ENCODE results near the gene EDRF1.

EDRF1 gene

DNA sequence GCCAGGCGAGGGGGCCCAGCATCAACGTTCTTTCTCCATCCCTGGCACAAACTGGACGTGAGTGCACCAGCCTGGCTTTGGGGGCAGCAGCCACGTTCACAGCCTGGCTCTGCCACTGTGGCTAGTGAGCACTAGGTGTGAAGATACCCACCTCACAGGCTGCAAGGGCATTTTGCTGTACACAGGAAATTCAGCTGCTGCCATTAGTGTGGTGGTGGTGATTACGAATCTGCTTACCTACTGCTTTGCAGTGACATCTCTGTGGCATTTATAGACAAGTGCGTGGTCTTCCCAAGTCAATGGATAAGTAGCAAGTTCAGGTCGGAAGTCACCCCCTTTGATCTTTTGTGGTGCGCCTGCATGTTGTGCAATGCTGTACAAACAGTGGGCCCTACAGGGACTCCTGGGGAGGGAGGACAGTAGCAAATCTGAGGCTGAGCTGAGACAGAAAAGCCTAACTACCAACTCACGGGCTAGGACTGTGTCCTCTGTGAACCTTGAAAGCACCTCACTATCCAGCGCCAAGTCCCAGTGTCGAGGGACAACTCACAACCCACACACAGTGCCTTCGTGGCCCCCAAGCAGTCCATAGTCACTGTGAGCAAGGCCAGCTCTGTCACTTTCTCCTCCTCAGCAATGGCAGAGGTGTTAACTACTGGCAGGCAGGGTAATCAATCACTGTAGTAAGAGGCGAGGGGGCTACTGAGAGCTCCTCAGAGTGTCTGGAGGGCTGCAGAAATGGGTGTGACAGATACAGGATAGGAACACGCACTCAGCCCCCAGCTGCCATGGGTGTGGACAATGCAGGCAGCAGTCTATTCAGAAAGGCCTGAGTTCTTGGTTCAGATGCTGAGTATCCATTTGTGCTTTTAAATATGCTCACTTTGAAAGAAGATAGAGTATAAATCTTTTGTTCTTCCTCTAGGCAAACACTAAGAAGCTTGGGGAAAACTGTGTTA lies 73.1 kb downstream of the EDRF1 start:
- no peak overlapping the region for H4K8ac ChIP-seq (ENCODE audit: low read depth, low read length)
- no peak overlapping the region for H3K4ac ChIP-seq (ENCODE audit: low read depth, low read length)
- no peak overlapping the region for H2AK5ac ChIP-seq (ENCODE audit: low read length)
- no peaks in the 10 kb centered on the region for H3K27me3 ChIP-seq (ENCODE audit: insufficient read depth, low read length, poor library complexity)
- H3K79me1 ChIP-seq (ENCODE audit: low read length) = no peaks in the 10 kb centered on the region
- no peaks in the 10 kb centered on the region for H3K79me2 ChIP-seq (ENCODE audit: control insufficient read depth, insufficient read depth, low read length)
- H3K36me3 ChIP-seq (ENCODE audit: control insufficient read depth, insufficient read depth, low read length) = peaks cover 2% of the 10 kb centered on the region
- no peak overlapping the region for H4K5ac ChIP-seq (ENCODE audit: low read length)
- H3K4me1 ChIP-seq (ENCODE audit: control insufficient read depth, low read depth, low read length) = no peaks in the 10 kb centered on the region
- no peak overlapping the region for H3K23ac ChIP-seq (ENCODE audit: low read length)
- H2BK5ac ChIP-seq (ENCODE audit: low read length) = no peak overlapping the region
- H3K56ac ChIP-seq (ENCODE audit: low read length) = no peak overlapping the region
- no peak for DNase-seq
- H3K27ac ChIP-seq (ENCODE audit: low read depth, low read length) = no peak overlapping the region
- H3K9ac ChIP-seq (ENCODE audit: low read length) = no peak overlapping the region
- H3K4me2 ChIP-seq (ENCODE audit: low read length) = no peak overlapping the region
- no CpG with 5 or more reads among the region's 14 CpGs for WGBS (ENCODE audit: extremely low coverage, insufficient coverage, low lambda C conversion rate)
- no peak overlapping the region for H3K18ac ChIP-seq (ENCODE audit: low read length)
- no peak overlapping the region for H2BK15ac ChIP-seq (replicated peaks; ENCODE audit: low read depth)
- H3K4me3 ChIP-seq (ENCODE audit: low read length) = no peak overlapping the region
- no peak overlapping the region for H2BK120ac ChIP-seq (ENCODE audit: low read depth, low read length)

DNA sequence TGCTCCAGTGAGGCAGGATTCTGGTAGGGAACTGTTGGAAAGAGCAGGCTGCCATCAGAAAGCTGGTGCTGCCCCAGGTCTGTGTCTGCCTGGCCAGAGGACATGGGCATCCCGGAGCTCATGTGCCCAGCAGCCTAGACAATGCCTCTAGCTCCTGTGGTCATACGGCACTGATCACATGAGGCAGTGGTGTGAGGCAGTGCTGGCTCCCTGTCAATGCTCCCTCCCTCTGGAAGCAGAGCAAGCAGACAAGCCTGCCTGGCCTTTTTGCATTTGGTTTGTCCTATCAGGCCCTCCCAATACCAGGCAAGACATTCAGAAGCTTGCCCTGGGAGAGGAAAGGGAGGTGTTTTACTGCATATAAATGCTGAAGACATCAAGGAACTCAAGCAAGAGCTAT lies 75.6 kb downstream of the EDRF1 start:
- Histone ChIP-seq H3K4ac (ENCODE audit: low read depth, low read length) (no peak overlapping the region), H3K4me1 (ENCODE audit: control insufficient read depth, low read depth, low read length) (no peaks in the 10 kb centered on the region)
- WGBS (ENCODE audit: extremely low coverage, insufficient coverage, low lambda C conversion rate) = no CpG with 5 or more reads among the region's 2 CpGs

DNA sequence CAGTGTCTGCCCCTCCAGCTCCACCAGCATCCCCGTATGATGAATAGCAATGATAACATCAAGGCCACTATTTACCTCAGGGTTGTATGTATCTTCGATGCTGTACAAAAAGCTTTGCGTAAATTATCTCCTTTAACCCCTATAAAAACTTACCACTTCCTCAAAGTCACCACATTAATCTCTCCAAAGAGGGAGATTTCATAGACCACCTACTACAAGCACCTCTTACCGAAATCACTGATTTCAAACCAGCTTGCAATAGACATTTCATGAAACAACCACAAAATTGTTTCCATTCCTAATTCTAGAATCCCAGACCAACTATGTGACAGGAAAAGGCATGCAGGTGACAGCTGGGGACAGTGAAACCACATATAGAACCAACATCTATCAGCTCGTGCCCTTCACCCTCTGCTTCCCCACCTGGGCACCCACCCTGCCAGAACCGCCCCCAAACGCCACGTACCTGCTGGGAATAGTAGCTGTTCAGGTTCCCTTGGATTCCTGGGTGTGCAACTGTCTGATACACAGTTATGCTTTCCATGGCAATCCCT lies 76.2 kb downstream of the EDRF1 start:
- Histone ChIP-seq H3K4me2 (ENCODE audit: low read length) (no peak overlapping the region), H2AK5ac (ENCODE audit: low read length) (no peak overlapping the region), H3K79me2 (ENCODE audit: control insufficient read depth, insufficient read depth, low read length) (no peaks in the 10 kb centered on the region), H3K27ac (ENCODE audit: low read depth, low read length) (no peak overlapping the region), H2BK5ac (ENCODE audit: low read length) (no peak overlapping the region), H3K9ac (ENCODE audit: low read length) (no peak overlapping the region), H4K5ac (ENCODE audit: low read length) (no peak overlapping the region), H2BK120ac (ENCODE audit: low read depth, low read length) (no peak overlapping the region), H3K4me3 (ENCODE audit: low read length) (no peak overlapping the region), H2BK15ac (replicated peaks; ENCODE audit: low read depth) (no peak overlapping the region), H3K4me1 (ENCODE audit: control insufficient read depth, low read depth, low read length) (no peaks in the 10 kb centered on the region), H3K23ac (ENCODE audit: low read length) (no peak overlapping the region), H3K56ac (ENCODE audit: low read length) (no peak overlapping the region), H3K27me3 (ENCODE audit: insufficient read depth, low read length, poor library complexity) (no peaks in the 10 kb centered on the region), H3K79me1 (ENCODE audit: low read length) (no peaks in the 10 kb centered on the region), H4K8ac (ENCODE audit: low read depth, low read length) (no peak overlapping the region), H3K36me3 (ENCODE audit: control insufficient read depth, insufficient read depth, low read length) (peaks cover 2% of the 10 kb centered on the region), H3K4ac (ENCODE audit: low read depth, low read length) (no peak overlapping the region), H3K18ac (ENCODE audit: low read length) (no peak overlapping the region)
- WGBS (ENCODE audit: extremely low coverage, insufficient coverage, low lambda C conversion rate) = 100% methylated on average over 1 of the region's 8 CpGs
- DNase-seq = no peak

More for the DNA sequence above, 75.6 kb downstream of the EDRF1 start:
- Histone ChIP-seq H3K36me3 (ENCODE audit: control insufficient read depth, insufficient read depth, low read length) (peaks cover 2% of the 10 kb centered on the region), H3K23ac (ENCODE audit: low read length) (no peak overlapping the region), H2BK120ac (ENCODE audit: low read depth, low read length) (no peak overlapping the region), H3K27ac (ENCODE audit: low read depth, low read length) (no peak overlapping the region), H3K79me2 (ENCODE audit: control insufficient read depth, insufficient read depth, low read length) (no peaks in the 10 kb centered on the region), H3K4me3 (ENCODE audit: low read length) (no peak overlapping the region), H3K56ac (ENCODE audit: low read length) (no peak overlapping the region), H3K27me3 (ENCODE audit: insufficient read depth, low read length, poor library complexity) (no peaks in the 10 kb centered on the region), H2BK15ac (replicated peaks; ENCODE audit: low read depth) (no peak overlapping the region), H4K8ac (ENCODE audit: low read depth, low read length) (no peak overlapping the region), H4K5ac (ENCODE audit: low read length) (no peak overlapping the region), H2AK5ac (ENCODE audit: low read length) (no peak overlapping the region), H3K18ac (ENCODE audit: low read length) (no peak overlapping the region), H2BK5ac (ENCODE audit: low read length) (no peak overlapping the region), H3K9ac (ENCODE audit: low read length) (no peak overlapping the region), H3K4me2 (ENCODE audit: low read length) (no peak overlapping the region), H3K79me1 (ENCODE audit: low read length) (no peaks in the 10 kb centered on the region)
- DNase-seq = no peak

DNA sequence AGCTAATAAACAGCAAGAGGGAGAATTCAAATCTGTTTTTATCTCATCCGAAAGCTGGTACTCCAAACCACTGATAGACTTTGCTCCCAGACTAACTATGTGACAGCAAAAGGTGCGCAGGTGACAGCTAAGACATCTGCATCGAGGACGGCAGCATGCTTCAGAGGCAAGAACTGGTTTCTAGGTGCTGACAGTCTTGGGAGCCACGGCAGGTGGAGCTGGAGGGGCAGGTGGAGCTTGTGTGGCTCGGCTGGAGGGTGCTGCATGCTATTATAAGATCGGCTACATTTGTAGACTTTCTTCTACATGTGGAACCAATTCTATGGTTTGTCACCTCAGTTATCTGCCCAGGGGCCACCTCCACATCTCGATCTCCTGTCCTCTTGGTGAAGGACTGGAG lies 77.9 kb downstream of the EDRF1 start:
- Histone ChIP-seq H3K23ac (ENCODE audit: low read length) (no peak overlapping the region), H3K79me2 (ENCODE audit: control insufficient read depth, insufficient read depth, low read length) (no peaks in the 10 kb centered on the region), H4K5ac (ENCODE audit: low read length) (no peak overlapping the region), H3K4me2 (ENCODE audit: low read length) (no peak overlapping the region), H3K4me3 (ENCODE audit: low read length) (no peak overlapping the region), H2BK120ac (ENCODE audit: low read depth, low read length) (no peak overlapping the region), H2BK5ac (ENCODE audit: low read length) (no peak overlapping the region), H3K4ac (ENCODE audit: low read depth, low read length) (no peak overlapping the region), H3K79me1 (ENCODE audit: low read length) (no peaks in the 10 kb centered on the region), H2BK15ac (replicated peaks; ENCODE audit: low read depth) (no peak overlapping the region), H3K18ac (ENCODE audit: low read length) (no peak overlapping the region), H3K4me1 (ENCODE audit: control insufficient read depth, low read depth, low read length) (no peaks in the 10 kb centered on the region), H3K36me3 (ENCODE audit: control insufficient read depth, insufficient read depth, low read length) (peaks cover 2% of the 10 kb centered on the region), H3K27ac (ENCODE audit: low read depth, low read length) (no peak overlapping the region), H2AK5ac (ENCODE audit: low read length) (no peak overlapping the region), H3K27me3 (ENCODE audit: insufficient read depth, low read length, poor library complexity) (no peaks in the 10 kb centered on the region), H3K9ac (ENCODE audit: low read length) (no peak overlapping the region), H4K8ac (ENCODE audit: low read depth, low read length) (no peak overlapping the region), H3K56ac (ENCODE audit: low read length) (no peak overlapping the region)
- no CpG with 5 or more reads among the region's 8 CpGs for WGBS (ENCODE audit: extremely low coverage, insufficient coverage, low lambda C conversion rate)
- DNase-seq = no peak

DNA sequence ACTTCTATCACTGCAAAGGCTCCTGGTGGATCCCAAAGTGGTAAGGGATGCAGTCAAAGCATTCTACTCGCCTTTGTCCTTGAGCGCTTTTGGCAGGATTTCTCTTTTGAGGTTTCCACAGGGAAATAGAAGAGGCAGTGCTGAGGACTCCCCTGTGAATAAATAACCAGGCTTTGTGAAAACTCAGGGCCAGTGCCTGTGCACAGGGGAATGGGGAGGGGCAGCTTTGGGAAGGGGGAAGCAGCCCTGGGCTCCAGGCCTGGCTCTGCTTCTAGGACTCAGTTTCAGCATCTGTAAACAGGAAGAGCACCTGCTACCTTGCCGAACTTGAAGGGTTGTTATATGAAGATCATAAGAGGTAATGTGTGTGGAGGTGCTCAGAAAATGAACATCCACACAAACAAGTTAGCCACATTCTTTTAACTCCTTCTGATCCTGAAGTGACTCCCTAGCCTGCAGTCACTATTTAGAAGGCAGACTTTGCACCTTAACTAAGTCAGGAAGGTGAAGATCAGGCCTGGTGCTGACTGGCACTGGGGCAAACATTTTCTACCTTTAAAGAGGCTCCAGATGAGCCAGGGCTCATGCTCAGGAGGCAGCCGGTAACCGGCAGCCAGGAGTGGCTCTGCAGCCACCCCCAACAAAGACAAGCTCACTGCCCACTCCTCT lies 78.6 kb downstream of the EDRF1 start:
- Histone ChIP-seq H3K27me3 (ENCODE audit: insufficient read depth, low read length, poor library complexity) (no peaks in the 10 kb centered on the region), H2BK120ac (ENCODE audit: low read depth, low read length) (no peak overlapping the region), H3K36me3 (ENCODE audit: control insufficient read depth, insufficient read depth, low read length) (peaks cover 2% of the 10 kb centered on the region), H3K27ac (ENCODE audit: low read depth, low read length) (no peak overlapping the region), H4K5ac (ENCODE audit: low read length) (no peak overlapping the region), H4K8ac (ENCODE audit: low read depth, low read length) (no peak overlapping the region), H3K4ac (ENCODE audit: low read depth, low read length) (no peak overlapping the region), H3K9ac (ENCODE audit: low read length) (no peak overlapping the region), H3K4me3 (ENCODE audit: low read length) (no peak overlapping the region), H2BK5ac (ENCODE audit: low read length) (no peak overlapping the region), H3K18ac (ENCODE audit: low read length) (no peak overlapping the region), H3K4me2 (ENCODE audit: low read length) (no peak overlapping the region), H3K79me2 (ENCODE audit: control insufficient read depth, insufficient read depth, low read length) (no peaks in the 10 kb centered on the region), H3K23ac (ENCODE audit: low read length) (no peak overlapping the region), H2BK15ac (replicated peaks; ENCODE audit: low read depth) (no peak overlapping the region), H2AK5ac (ENCODE audit: low read length) (no peak overlapping the region), H3K4me1 (ENCODE audit: control insufficient read depth, low read depth, low read length) (no peaks in the 10 kb centered on the region), H3K56ac (ENCODE audit: low read length) (no peak overlapping the region), H3K79me1 (ENCODE audit: low read length) (no peaks in the 10 kb centered on the region)
- no peak for DNase-seq
- no CpG with 5 or more reads among the region's 5 CpGs for WGBS (ENCODE audit: extremely low coverage, insufficient coverage, low lambda C conversion rate)

Measured in mesendoderm (in vitro differentiated cells).